ENCODE results near the gene LY6G6F. TPM values are rescaled to one million over a fixed set of nuclear protein-coding genes. Genes with fewer than 3 reads are reported as not detected.

The LY6G6F gene
- total and polyA plus RNA-seq, 2 of the 13 experiments (the other 11 are each of a cell fraction or from before 2014, with no cell fraction given), result not detected

DNA sequence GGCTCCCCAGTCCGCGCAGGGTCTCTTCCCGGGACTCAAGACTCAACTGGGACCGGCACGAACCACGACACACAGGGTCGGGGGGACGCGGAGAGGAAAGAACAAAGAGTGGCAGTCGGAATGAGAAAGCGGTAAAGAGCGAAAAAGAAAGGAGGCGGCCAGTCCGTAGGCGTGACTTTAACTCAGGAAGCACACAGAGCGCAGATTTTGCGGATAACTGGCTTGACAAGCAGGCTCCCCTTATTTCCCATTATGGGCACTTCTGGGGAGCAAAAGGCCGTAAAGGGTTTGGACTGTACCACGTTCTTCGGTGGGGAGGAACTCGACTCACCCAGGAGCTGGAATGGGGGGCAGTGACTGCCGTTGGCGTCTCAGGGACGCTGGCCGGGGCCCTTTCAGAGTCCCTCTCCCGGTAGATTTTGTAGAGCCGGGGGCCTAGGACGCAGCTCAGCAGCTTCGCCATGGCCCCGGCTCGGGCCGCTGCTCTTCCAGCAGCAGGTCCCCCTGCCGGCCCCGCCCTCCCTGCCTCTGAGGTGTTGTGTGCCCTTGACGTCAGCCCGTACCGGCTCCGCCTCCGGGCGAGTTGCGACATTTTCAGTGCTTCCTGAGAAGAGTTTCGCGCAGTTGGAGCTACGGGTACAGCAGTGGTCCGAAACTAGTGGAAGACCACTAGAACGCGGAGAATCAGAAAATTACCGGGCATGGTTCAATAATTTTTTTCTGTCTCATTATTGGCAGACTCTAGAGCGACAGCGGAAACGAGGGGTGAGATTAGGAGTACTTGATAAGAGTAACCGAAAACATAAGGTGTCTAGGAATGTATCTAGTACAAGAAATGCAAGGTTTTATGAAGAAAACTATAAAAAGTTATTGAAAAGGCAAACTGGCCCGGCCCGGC lies 3.6 kb upstream of the LY6G6F start, which contains the start of gene ABHD16A (continued):
- TF ChIP-seq TBX2 (CRISPR knock-in tag; IDR thresholded peaks at IDR 0.05; ENCODE audit: borderline replicate concordance), result peak; percentile 98
- TF ChIP-seq DNMT3B (CRISPR knock-in tag; conservative IDR thresholded peaks at IDR 0.05), result 0 out of 2 replicates have a peak, but pooled peaks have one; percentile 23
- TF ChIP-seq, protein P1, sequence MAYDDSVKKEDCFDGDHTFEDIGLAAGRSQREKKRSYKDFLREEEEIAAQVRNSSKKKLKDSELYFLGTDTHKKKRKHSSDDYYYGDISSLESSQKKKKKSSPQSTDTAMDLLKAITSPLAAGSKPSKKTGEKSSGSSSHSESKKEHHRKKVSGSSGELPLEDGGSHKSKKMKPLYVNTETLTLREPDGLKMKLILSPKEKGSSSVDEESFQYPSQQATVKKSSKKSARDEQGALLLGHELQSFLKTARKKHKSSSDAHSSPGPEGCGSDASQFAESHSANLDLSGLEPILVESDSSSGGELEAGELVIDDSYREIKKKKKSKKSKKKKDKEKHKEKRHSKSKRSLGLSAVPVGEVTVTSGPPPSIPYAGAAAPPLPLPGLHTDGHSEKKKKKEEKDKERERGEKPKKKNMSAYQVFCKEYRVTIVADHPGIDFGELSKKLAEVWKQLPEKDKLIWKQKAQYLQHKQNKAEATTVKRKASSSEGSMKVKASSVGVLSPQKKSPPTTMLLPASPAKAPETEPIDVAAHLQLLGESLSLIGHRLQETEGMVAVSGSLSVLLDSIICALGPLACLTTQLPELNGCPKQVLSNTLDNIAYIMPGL (CRISPR knock-in tag; IDR thresholded peaks at IDR 0.05; ENCODE audit: borderline replicate concordance in 1 of 2, low read depth in 1 of 2), result peak; percentile 76 to 87; a peak in 3 of 4 replicates
- no peak for TF ChIP-seq ZNF878 (CRISPR knock-in tag; IDR thresholded peaks at IDR 0.05)
- TF ChIP-seq, protein P2, sequence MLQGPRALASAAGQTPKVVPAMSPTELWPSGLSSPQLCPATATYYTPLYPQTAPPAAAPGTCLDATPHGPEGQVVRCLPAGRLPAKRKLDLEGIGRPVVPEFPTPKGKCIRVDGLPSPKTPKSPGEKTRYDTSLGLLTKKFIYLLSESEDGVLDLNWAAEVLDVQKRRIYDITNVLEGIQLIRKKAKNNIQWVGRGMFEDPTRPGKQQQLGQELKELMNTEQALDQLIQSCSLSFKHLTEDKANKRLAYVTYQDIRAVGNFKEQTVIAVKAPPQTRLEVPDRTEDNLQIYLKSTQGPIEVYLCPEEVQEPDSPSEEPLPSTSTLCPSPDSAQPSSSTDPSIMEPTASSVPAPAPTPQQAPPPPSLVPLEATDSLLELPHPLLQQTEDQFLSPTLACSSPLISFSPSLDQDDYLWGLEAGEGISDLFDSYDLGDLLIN (CRISPR knock-in tag; IDR thresholded peaks at IDR 0.05; ENCODE audit: borderline replicate concordance), result 0 out of 2 replicates have a peak, but pooled peaks have one; percentile 6
- TF ChIP-seq, protein P3, sequence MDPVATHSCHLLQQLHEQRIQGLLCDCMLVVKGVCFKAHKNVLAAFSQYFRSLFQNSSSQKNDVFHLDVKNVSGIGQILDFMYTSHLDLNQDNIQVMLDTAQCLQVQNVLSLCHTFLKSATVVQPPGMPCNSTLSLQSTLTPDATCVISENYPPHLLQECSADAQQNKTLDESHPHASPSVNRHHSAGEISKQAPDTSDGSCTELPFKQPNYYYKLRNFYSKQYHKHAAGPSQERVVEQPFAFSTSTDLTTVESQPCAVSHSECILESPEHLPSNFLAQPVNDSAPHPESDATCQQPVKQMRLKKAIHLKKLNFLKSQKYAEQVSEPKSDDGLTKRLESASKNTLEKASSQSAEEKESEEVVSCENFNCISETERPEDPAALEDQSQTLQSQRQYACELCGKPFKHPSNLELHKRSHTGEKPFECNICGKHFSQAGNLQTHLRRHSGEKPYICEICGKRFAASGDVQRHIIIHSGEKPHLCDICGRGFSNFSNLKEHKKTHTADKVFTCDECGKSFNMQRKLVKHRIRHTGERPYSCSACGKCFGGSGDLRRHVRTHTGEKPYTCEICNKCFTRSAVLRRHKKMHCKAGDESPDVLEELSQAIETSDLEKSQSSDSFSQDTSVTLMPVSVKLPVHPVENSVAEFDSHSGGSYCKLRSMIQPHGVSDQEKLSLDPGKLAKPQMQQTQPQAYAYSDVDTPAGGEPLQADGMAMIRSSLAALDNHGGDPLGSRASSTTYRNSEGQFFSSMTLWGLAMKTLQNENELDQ (CRISPR knock-in tag; IDR thresholded peaks at IDR 0.05; ENCODE audit: borderline replicate concordance), result peak; percentile 14; the same call in 1 of the 2 replicates
- peak; percentile 94 for TF ChIP-seq CREM (IDR thresholded peaks at IDR 0.05)
- peak; percentile 46; the same call in 1 of the 2 replicates for TF ChIP-seq CREM (CRISPR knock-in tag; IDR thresholded peaks at IDR 0.05)
- TF ChIP-seq ZNF761 (CRISPR knock-in tag; conservative IDR thresholded peaks at IDR 0.05), result no peak
- TF ChIP-seq ZBTB3 (CRISPR knock-in tag; IDR thresholded peaks at IDR 0.05; ENCODE audit: borderline replicate concordance, low read depth), result no peak
- no peak for TF ChIP-seq CENPT (CRISPR knock-in tag; IDR thresholded peaks at IDR 0.05; ENCODE audit: low read depth)
- TF ChIP-seq, protein P4, sequence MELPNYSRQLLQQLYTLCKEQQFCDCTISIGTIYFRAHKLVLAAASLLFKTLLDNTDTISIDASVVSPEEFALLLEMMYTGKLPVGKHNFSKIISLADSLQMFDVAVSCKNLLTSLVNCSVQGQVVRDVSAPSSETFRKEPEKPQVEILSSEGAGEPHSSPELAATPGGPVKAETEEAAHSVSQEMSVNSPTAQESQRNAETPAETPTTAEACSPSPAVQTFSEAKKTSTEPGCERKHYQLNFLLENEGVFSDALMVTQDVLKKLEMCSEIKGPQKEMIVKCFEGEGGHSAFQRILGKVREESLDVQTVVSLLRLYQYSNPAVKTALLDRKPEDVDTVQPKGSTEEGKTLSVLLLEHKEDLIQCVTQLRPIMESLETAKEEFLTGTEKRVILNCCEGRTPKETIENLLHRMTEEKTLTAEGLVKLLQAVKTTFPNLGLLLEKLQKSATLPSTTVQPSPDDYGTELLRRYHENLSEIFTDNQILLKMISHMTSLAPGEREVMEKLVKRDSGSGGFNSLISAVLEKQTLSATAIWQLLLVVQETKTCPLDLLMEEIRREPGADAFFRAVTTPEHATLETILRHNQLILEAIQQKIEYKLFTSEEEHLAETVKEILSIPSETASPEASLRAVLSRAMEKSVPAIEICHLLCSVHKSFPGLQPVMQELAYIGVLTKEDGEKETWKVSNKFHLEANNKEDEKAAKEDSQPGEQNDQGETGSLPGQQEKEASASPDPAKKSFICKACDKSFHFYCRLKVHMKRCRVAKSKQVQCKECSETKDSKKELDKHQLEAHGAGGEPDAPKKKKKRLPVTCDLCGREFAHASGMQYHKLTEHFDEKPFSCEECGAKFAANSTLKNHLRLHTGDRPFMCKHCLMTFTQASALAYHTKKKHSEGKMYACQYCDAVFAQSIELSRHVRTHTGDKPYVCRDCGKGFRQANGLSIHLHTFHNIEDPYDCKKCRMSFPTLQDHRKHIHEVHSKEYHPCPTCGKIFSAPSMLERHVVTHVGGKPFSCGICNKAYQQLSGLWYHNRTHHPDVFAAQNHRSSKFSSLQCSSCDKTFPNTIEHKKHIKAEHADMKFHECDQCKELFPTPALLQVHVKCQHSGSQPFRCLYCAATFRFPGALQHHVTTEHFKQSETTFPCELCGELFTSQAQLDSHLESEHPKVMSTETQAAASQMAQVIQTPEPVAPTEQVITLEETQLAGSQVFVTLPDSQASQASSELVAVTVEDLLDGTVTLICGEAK (IDR thresholded peaks at IDR 0.05), result no peak
- TF ChIP-seq, protein P4 (CRISPR knock-in tag; IDR thresholded peaks at IDR 0.05), result no peak; the same call in 1 of the 2 replicates
